Daoy (cell line): Measurements from ENCODE around the gene MAGED4. TPM values are rescaled to one million over a fixed set of nuclear protein-coding genes. Genes with fewer than 3 reads are reported as not detected.
"Not testable (repeated sequence)": the region's sequence is repeated elsewhere in the genome, so short reads cannot be mapped to it uniquely, and the experiment has no call there.

Experiments used
- DNase-seq: peaks from one replicate; pipeline ENCODE4 v3.0.0-alpha.2; 2015; ENCODE audit warnings: low read depth
- total RNA-seq: library from RNA; depleted of rRNA; stranded (reverse); fragments of >200 nt; shearing (Covaris generic); gene quantifications from 2 replicates; pipeline ENCODE4 v1.2.3, GENCODE V29; 2014; rRNA removed

The MAGED4 gene, protein sequence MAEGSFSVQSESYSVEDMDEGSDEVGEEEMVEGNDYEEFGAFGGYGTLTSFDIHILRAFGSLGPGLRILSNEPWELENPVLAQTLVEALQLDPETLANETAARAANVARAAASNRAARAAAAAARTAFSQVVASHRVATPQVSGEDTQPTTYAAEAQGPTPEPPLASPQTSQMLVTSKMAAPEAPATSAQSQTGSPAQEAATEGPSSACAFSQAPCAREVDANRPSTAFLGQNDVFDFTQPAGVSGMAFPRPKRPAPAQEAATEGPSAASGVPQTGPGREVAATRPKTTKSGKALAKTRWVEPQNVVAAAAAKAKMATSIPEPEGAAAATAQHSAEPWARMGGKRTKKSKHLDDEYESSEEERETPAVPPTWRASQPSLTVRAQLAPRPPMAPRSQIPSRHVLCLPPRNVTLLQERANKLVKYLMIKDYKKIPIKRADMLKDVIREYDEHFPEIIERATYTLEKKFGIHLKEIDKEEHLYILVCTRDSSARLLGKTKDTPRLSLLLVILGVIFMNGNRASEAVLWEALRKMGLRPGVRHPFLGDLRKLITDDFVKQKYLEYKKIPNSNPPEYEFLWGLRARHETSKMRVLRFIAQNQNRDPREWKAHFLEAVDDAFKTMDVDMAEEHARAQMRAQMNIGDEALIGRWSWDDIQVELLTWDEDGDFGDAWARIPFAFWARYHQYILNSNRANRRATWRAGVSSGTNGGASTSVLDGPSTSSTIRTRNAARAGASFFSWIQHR
- 25.5 and 42.3 TPM in 2 replicates for total RNA-seq

DNA sequence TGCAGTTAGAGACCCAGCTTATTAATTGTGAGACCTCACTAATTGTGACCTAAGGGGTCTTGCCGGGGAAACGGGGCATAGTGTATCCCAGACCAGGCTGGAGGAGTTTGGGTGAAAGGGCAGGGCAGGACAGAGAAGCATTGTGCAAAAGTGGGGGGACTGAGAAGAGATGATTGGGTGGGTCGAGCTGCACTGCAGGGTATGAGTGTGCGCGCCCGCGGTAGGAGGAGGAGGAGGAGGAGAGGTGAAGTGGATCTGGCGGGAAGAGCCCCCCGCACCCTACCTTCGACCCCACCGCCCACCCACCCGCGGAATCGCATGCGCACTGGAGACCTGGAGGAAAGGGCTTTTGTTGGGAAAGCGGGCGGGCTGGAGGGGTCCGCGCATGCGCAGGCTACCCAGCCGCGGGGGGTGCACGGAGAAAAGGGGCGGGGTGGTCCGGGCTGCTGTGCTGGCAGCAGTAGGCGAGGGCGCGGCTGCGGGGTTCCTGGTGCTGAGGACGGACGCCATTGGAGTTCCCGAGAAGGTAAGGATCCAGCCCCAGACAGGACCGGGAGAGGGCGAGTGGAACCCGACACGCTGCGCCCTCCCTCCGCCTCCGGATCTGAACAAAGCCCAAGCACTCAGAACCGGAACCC is at the start of gene MAGED4:
Gene MAGED4, plus strand, starts transcription at position 449 of the 638 bp plus-strand sequence. CDS start 1,035 bp downstream, outside the sequence.
- DNase-seq, result not testable (repeated sequence)

DNA sequence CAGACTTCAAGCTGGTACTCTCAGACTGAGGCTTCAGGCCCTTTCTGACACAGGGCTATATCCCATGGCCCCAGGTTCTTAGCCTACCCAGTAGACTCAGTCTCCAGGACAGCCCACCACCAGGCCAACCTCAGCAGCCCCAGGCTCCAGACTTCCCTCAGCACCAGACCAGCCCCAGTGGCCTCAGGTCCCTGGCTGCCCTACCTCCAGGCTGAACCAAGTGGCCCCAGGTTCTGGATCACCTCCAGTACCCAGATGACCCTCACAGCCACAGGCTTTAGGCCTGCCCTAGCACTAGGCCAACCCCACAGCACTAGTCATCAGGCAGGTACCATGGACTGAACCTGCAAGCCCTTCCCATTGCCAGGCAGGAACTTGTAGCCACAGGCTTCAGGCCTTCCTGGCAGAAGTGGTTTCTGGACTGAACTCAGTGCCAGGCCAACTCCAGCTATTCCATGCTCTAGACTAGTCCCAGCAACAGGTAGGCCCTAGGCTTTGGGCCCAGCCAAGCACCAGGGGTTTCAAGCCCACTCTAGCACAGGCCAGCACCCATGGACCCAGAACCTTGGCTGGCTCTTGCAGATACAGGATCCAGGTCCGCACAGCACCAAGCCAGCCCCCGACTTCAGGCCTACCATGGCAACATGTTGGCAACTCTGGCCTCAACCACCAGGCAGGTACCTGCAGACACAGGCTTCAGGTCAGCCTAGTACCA is 45.7 kb upstream of the MAGED4 start:
- no peak for DNase-seq

DNA sequence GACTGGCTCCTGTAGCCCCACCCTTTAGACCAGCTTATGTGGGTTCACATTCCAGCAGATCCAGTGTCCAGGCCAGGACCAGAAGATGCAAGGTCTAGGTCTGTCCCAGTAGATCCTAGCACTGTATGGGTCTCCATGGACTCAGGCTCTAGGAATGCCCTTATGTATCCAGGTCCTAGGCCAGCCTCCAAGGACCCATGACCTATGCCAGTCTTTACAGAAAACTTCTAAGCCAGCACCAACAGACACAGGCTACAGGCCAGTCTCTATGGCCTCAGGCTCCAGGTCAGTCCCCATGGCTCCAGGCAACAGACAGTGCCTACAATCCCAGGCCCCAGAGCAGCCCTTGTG is 45.2 kb upstream of the MAGED4 start:
- no peak for DNase-seq

DNA sequence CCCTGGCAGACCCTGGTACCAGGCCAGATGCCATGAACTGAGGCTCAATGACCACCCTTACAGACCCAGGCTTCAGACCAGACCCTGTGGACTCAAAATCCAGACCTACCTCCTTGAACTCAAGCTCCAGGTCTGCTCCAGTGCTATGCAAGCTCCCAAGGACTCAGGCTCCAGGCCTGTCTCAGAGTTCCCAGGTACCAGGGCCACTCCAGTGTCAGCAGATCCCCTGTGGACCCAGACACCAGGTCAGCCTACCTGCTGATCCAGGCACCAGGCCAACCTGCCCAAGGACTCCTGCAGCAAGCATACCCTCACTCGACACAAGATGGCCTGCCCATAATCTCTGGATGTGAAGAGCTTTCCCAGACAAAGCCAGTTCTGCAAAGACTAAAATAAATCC is 44.7 kb upstream of the MAGED4 start:
- DNase-seq, result no peak

GRCh38 chrX:52150667-52151066 is 34.0 kb upstream of the MAGED4 start:
- DNase-seq, result not testable (repeated sequence)

DNA sequence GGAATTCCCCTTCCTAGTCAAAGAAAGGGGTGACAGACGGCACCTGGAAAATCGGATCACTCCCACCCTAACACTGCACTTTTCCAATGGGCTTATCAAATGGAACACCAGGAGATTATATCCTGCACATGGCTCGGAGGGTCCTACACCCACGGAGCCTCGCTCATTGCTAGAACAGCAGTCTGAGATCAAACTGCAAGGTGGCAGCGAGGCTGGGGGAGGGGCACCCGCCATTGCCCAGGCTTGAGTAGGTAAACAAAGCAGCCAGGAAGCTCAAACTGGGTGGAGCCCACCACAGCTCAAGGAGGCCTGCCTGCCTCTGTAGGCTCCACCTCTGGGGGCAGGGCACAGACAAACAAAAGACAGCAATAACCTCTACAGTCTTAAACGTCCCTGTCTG is 24.5 kb upstream of the MAGED4 start:
- DNase-seq, result not testable (repeated sequence)

DNA sequence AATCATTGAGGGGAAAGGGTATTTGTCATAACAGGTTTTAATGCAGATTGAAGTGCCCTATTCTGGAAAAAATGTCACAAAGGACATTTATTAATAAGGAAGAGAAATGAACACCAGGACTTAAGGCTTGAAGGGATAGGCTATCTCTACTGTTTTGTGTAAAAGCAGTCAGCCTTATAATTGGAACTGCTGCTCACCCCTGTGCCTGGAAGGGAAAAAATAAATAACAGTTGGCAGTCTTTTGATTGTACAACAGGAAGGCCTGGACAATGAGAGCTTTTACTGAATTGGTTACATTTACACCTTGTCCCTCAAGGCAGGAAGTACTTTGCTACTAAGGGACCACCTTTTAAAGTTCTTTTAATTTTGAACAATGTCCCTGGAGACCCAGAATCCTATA is 17.8 kb upstream of the MAGED4 start:
- DNase-seq, result no peak

- DNase-seq, result not testable (repeated sequence)
Measured at GRCh38 chrX:52171055-52171454, 13.6 kb upstream of the MAGED4 start.

DNA sequence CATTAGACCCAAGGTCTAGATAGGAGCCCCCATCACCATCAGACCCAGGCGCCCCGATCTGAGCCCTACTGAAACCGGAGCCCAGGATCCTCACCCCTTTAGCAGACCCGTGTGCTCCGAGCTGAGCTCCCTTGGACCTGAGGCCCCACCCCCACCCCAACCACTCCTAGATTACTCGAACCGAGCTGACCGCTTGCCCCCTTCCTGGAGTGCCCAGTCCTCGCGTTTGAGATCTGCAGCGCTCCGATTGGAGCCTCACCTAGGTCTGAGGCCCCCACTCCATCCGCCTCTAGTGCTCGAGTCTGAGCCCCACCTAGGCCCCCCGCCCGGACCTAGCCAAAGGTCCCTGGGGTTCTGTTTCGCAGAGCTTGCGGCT is 378 bp downstream of the MAGED4 start:
- DNase-seq, result not testable (repeated sequence)

DNA sequence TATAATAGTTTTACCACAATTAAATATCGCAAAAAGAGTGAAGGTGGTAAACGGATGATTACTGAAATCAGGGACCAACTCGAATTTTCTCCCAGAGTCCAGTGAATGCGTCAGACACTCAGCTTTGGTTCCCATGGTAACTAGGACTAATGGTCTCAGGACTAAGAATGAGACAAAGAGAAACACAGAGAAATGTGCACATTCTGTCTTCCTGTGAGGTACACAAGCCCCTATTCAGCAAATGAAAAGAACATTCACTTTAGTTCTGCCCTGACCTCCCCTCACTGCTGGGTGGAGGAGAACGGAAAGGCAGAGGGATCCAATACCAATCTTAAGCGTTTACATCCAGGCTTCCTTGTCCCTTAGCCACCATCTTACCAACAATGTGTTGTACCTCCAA is 26.7 kb downstream of the MAGED4 start:
- not testable (repeated sequence) for DNase-seq

DNA sequence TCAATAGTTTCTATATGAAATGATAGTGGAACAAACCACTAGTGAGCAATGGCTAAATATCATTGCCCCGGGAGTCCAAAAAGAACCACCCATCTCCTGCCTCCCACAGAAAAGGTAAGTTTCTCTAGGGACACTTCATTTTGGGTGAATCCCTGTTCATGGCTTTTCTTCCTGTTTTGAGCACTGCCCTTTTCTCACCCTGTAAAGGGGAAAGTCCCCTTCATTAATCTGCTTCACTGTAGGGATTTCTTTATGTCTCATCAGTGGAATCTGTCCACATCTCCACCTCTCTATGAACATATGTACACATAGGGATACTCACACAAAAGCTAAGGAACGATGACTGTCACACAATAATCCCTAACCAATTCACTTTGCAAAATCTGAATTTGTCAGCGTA is 28.6 kb downstream of the MAGED4 start:
- no peak for DNase-seq

DNA sequence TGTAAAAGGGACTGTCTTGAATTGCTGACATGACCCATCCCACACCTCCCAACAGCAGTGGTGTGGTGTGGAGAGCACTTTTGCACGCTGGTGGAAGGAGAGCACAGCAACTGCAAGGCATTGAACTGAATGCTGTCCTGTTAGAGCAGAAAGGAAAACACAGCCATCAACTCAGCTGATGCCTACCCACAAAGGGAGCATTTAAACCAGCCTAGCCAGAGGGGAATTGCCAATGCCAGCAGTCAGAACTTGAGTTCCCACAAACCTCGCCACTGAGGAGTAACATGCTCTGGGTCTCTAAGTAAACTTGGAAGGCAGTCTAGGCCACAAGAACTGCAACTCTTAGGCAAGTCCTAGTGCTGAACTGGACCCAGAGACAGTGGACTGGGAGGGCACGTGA is 31.9 kb downstream of the MAGED4 start:
- DNase-seq, result no peak

- DNase-seq, result no peak
Measured at GRCh38 chrX:52217494-52218160, 32.9 kb downstream of the MAGED4 start.

GRCh38 chrX:52220936-52221335 is 36.2 kb downstream of the MAGED4 start:
- no peak for DNase-seq

Other genes with a start within 250 kb of the MAGED4 start
- 3.5 and 25.1 TPM in 2 replicates for gene MAGED4B, start 115.7 kb upstream of the MAGED4 start, total RNA-seq
- gene XAGE2, start 184.1 kb downstream of the MAGED4 start, total RNA-seq, result not detected in 2 replicates